SJCRH30 (cell line): ENCODE results near the gene MAT2A. TPM values are rescaled to one million over a fixed set of nuclear protein-coding genes. Genes with fewer than 3 reads are reported as not detected.

Experiments used
- DNase-seq, 2 experiments: peaks; one replicate each; pipeline ENCODE4 v3.0.0-alpha.2; 2015 to 2020
- H3K27ac ChIP-seq: fragments of 250-450 bp; sonication (Bioruptor Pico); 2 replicates; pipeline ENCODE4 v1.5.1; 2020; ENCODE audit warnings: mild to moderate bottlenecking, moderate library complexity
- H3K27me3 ChIP-seq: fragments of 250-450 bp; sonication (Bioruptor Pico); 2 replicates; pipeline ENCODE4 v1.5.1; 2020; ENCODE audit warnings: mild to moderate bottlenecking, moderate library complexity
- H3K36me3 ChIP-seq: fragments of 250-450 bp; sonication (Bioruptor Pico); 2 replicates; pipeline ENCODE4 v1.5.1; 2020; ENCODE audit warnings: mild to moderate bottlenecking, moderate library complexity
- H3K4me1 ChIP-seq: fragments of 250-450 bp; sonication (Bioruptor Pico); 2 replicates; pipeline ENCODE4 v1.5.1; 2020; ENCODE audit warnings: mild to moderate bottlenecking, moderate library complexity
- H3K4me3 ChIP-seq: fragments of 250-450 bp; sonication (Bioruptor Pico); 2 replicates; pipeline ENCODE4 v1.5.1; 2020; ENCODE audit warnings: mild to moderate bottlenecking, moderate library complexity
- H3K9me3 ChIP-seq: fragments of 250-450 bp; sonication (Bioruptor Pico); replicated peaks from 2 replicates; pipeline ENCODE4 v1.5.1; 2020; ENCODE audit warnings: mild to moderate bottlenecking, moderate library complexity
- total RNA-seq: library from RNA; depleted of rRNA; stranded (reverse); fragments of >200 nt; shearing (Covaris generic); gene quantifications from 2 replicates; pipeline ENCODE4 v1.2.3, GENCODE V29; 2014

Gene MAT2A
- total RNA-seq, 1 experiment from 2014 or later: 291 TPM

GRCh38 chr2:85575739-85576138 lies 36.8 kb downstream of the MAT2A start:
- Histone ChIP-seq H3K9me3 (no peaks in the 10 kb centered on the region), H3K27ac (no peak overlapping the region), H3K4me1 (peaks cover 19% of the 10 kb centered on the region), H3K4me3 (no peak overlapping the region), H3K27me3 (peaks cover 6% of the 10 kb centered on the region), H3K36me3 (no peaks in the 10 kb centered on the region)
- no peak for DNase-seq

GRCh38 chr2:85577063-85577385 lies 38.1 kb downstream of the MAT2A start:
- Histone ChIP-seq H3K27ac (peak overlapping the region; percentile 85), H3K4me3 (peak overlapping the region; percentile 52), H3K9me3 (no peaks in the 10 kb centered on the region), H3K4me1 (peaks cover 19% of the 10 kb centered on the region), H3K27me3 (no peaks in the 10 kb centered on the region; the same call in 1 of the 2 replicates), H3K36me3 (no peaks in the 10 kb centered on the region)
- no peak for DNase-seq

- peak within 1 kb of the TSS; percentile 52 for H3K4me3 ChIP-seq
- no peaks in the 10 kb centered on the region; the same call in 1 of the 2 replicates for H3K27me3 ChIP-seq
- peak within 1 kb of the TSS; percentile 85 for H3K27ac ChIP-seq
- H3K36me3 ChIP-seq: no peaks in the 10 kb centered on the region
- peaks cover 19% of the 10 kb centered on the region for H3K4me1 ChIP-seq
- no peaks in the 10 kb centered on the region for H3K9me3 ChIP-seq
- DNase-seq: peak; percentile 89 to 93
These were observed 38.6 kb downstream of the MAT2A start, which contains the start of gene VAMP8 for GRCh38 chr2:85577386-85578242. Gene VAMP8 (plus strand): TSS chr2:85577586. CDS start chr2:85577647, 61 bp downstream.

- no peaks in the 10 kb centered on the region for H3K27me3 ChIP-seq
- no peaks in the 10 kb centered on the region for H3K36me3 ChIP-seq
- peak; percentile 74 to 78 for DNase-seq
- H3K4me1 ChIP-seq: peaks cover 19% of the 10 kb centered on the region
- H3K9me3 ChIP-seq: no peaks in the 10 kb centered on the region
- H3K27ac ChIP-seq: peak overlapping the region; percentile 85
- peak overlapping the region; percentile 52 for H3K4me3 ChIP-seq
These were observed 39.5 kb downstream of the MAT2A start for GRCh38 chr2:85578243-85579180.

- no peak overlapping the region for H3K4me3 ChIP-seq
- no peaks in the 10 kb centered on the region for H3K36me3 ChIP-seq
- H3K27ac ChIP-seq: peak overlapping the region; percentile 85; the same call in 1 of the 2 replicates
- DNase-seq: no peak
- H3K4me1 ChIP-seq: peaks cover 19% of the 10 kb centered on the region
- H3K9me3 ChIP-seq: no peaks in the 10 kb centered on the region
- H3K27me3 ChIP-seq: no peaks in the 10 kb centered on the region
These were observed 40.4 kb downstream of the MAT2A start for GRCh38 chr2:85579266-85579935.

GRCh38 chr2:85580206-85580605 lies 41.2 kb downstream of the MAT2A start:
- no peaks in the 10 kb centered on the region for H3K36me3 ChIP-seq
- DNase-seq: no peak
- H3K27ac ChIP-seq: no peak overlapping the region
- H3K9me3 ChIP-seq: no peaks in the 10 kb centered on the region
- H3K4me3 ChIP-seq: no peak overlapping the region
- peaks cover 27% of the 10 kb centered on the region for H3K4me1 ChIP-seq
- H3K27me3 ChIP-seq: no peaks in the 10 kb centered on the region

- no peak overlapping the region for H3K4me3 ChIP-seq
- DNase-seq: no peak
- H3K36me3 ChIP-seq: no peaks in the 10 kb centered on the region
- H3K27ac ChIP-seq: no peak overlapping the region
- H3K9me3 ChIP-seq: no peaks in the 10 kb centered on the region
- H3K4me1 ChIP-seq: peaks cover 31% of the 10 kb centered on the region
- no peaks in the 10 kb centered on the region for H3K27me3 ChIP-seq
These were observed 43.5 kb downstream of the MAT2A start for GRCh38 chr2:85582492-85582891.

GRCh38 chr2:85583667-85584353 lies 44.8 kb downstream of the MAT2A start:
- no peak overlapping the region for H3K27ac ChIP-seq
- no peaks in the 10 kb centered on the region for H3K27me3 ChIP-seq
- no peak for DNase-seq
- H3K9me3 ChIP-seq: no peaks in the 10 kb centered on the region
- H3K4me1 ChIP-seq: peaks cover 35% of the 10 kb centered on the region
- H3K4me3 ChIP-seq: no peak overlapping the region
- no peaks in the 10 kb centered on the region for H3K36me3 ChIP-seq

- H3K27me3 ChIP-seq: no peaks in the 10 kb centered on the region
- H3K27ac ChIP-seq: peak within 1 kb of the TSS; percentile 66
- H3K9me3 ChIP-seq: no peaks in the 10 kb centered on the region
- DNase-seq: no peak
- no peaks in the 10 kb centered on the region for H3K36me3 ChIP-seq
- no peak within 1 kb of the TSS for H3K4me3 ChIP-seq
- H3K4me1 ChIP-seq: peaks cover 29% of the 10 kb centered on the region
These were observed 45.4 kb downstream of the MAT2A start, which contains the start of gene VAMP5 for GRCh38 chr2:85584354-85584856. Gene VAMP5 (plus strand): TSS chr2:85584431. CDS start chr2:85584491, 60 bp downstream.

- Histone ChIP-seq H3K4me1 (peaks cover 27% of the 10 kb centered on the region), H3K27me3 (no peaks in the 10 kb centered on the region), H3K9me3 (no peaks in the 10 kb centered on the region), H3K27ac (peak overlapping the region; percentile 66), H3K36me3 (no peaks in the 10 kb centered on the region), H3K4me3 (no peak overlapping the region)
- DNase-seq: peak; percentile 85 to 86
These were observed 46.2 kb downstream of the MAT2A start for GRCh38 chr2:85584857-85585780.

- Histone ChIP-seq H3K9me3 (no peaks in the 10 kb centered on the region), H3K36me3 (no peaks in the 10 kb centered on the region), H3K27ac (peak overlapping the region; percentile 66), H3K27me3 (no peaks in the 10 kb centered on the region), H3K4me1 (peaks cover 33% of the 10 kb centered on the region), H3K4me3 (no peak overlapping the region)
- DNase-seq: no peak
These were observed 46.8 kb downstream of the MAT2A start for GRCh38 chr2:85585781-85586105.

- Histone ChIP-seq H3K9me3 (no peaks in the 10 kb centered on the region), H3K4me3 (no peak overlapping the region), H3K27me3 (no peaks in the 10 kb centered on the region), H3K4me1 (peaks cover 40% of the 10 kb centered on the region), H3K27ac (no peak overlapping the region), H3K36me3 (no peaks in the 10 kb centered on the region)
- no peak for DNase-seq
These were observed 49.3 kb downstream of the MAT2A start for GRCh38 chr2:85588236-85588635.

- no peak for DNase-seq
- Histone ChIP-seq H3K4me1 (peaks cover 40% of the 10 kb centered on the region), H3K27me3 (no peaks in the 10 kb centered on the region), H3K36me3 (no peaks in the 10 kb centered on the region), H3K4me3 (no peak overlapping the region), H3K9me3 (no peaks in the 10 kb centered on the region), H3K27ac (no peak overlapping the region)
These were observed 49.7 kb downstream of the MAT2A start for GRCh38 chr2:85588645-85589044.
